Panc1 (cell line): ENCODE measurements around the gene FEV. TPM values are rescaled to one million over a fixed set of nuclear protein-coding genes. Genes with fewer than 3 reads are reported as not detected.

ENCODE experiments used
- ATAC-seq: fragments of 200-7000 bp; cut with Tn5 transposase; 2 replicates; pipeline ENCODE4 v1.9.1; 2020; ENCODE audit warnings: mild to moderate bottlenecking, moderate library complexity
- BruUV-seq: library from RNA; stranded (reverse); fragments of 400-500 nt; replicated peaks from 2 replicates; lab custom pipeline; 2021; lab: Mats Ljungman, UMichigan
- CTCF ChIA-PET: fragments of 300-600 bp; sonication (Branson Sonifier 250); formaldehyde crosslinking; loops from one replicate; lab custom pipeline; 2022; ENCODE audit warnings: antibody characterized with exemption; lab: Charles Lee
- POLR2A ChIA-PET: fragments of 300-600 bp; sonication (Branson Sonifier 250); formaldehyde crosslinking; loops from one replicate; lab custom pipeline; 2022; ENCODE audit warnings: antibody characterized with exemption; lab: Charles Lee
- DNase-seq: peaks from one replicate; pipeline ENCODE4 v3.0.0-alpha.2; 2010; ENCODE audit warnings: low read depth, low spot score
- H3K27ac ChIP-seq: 2 replicates; pipeline ENCODE4 v1.5.1; 2011; ENCODE audit warnings: mild to moderate bottlenecking, low read length, inconsistent platforms
- H3K27me3 ChIP-seq: fragments of 200-500 bp; sonication (Bioruptor generic); 2 replicates; pipeline ENCODE4 v1.6.0; 2014; ENCODE audit warnings: low read length, inconsistent platforms; ENCODE audit not compliant: control insufficient read depth, insufficient read depth
- H3K36me3 ChIP-seq: fragments of 200-500 bp; sonication (Bioruptor generic); 2 replicates; pipeline ENCODE4 v1.5.1; 2014; ENCODE audit warnings: inconsistent platforms, mild to moderate bottlenecking, low read length, moderate library complexity; ENCODE audit not compliant: control insufficient read depth, insufficient read depth
- H3K4me1 ChIP-seq: 2 replicates; pipeline ENCODE4 v1.5.1; 2011; ENCODE audit warnings: inconsistent platforms, mild to moderate bottlenecking, low read length, moderate library complexity; ENCODE audit not compliant: control insufficient read depth, insufficient read depth
- H3K4me3 ChIP-seq, 2 experiments: 2 replicates each; pipeline ENCODE4 v1.5.1; 2011 to 2012; ENCODE audit warnings: low read depth in 2 of 2, low read length in 2 of 2, mild to moderate bottlenecking in 2 of 2, inconsistent platforms in 1 of 2, moderate library complexity in 1 of 2
- H3K9me3 ChIP-seq: fragments of 200-500 bp; sonication (Bioruptor generic); 2 replicates; pipeline ENCODE4 v1.5.1; 2014; ENCODE audit warnings: low read depth, mild to moderate bottlenecking, inconsistent platforms, low read length, moderate library complexity; ENCODE audit not compliant: control insufficient read depth, insufficient read depth
- POLR2AphosphoS5 ChIP-seq: IDR thresholded peaks from 2 replicates; pipeline ENCODE4 v1.6.1; 2012; ENCODE audit warnings: mild to moderate bottlenecking, low read depth, low read length, moderate library complexity
- SIN3A ChIP-seq: IDR thresholded peaks from 2 replicates; pipeline ENCODE4 v1.6.1; 2012; ENCODE audit warnings: low read depth, mild to moderate bottlenecking, low read length, moderate library complexity, borderline replicate concordance; ENCODE audit not compliant: insufficient read depth
- TCF7L2 ChIP-seq: IDR thresholded peaks from 2 replicates; pipeline ENCODE4 v1.6.1; 2011; ENCODE audit warnings: mild to moderate bottlenecking, low read depth, low read length, inconsistent platforms
- in situ Hi-C: cut with HindIII; loops from 2 replicates; pipeline ENCODE4 v1.10.0; 2016; ENCODE audit warnings: low sequenced_read_pairs, low pct_unique_long_range_greater_than_20kb
- intact Hi-C: fragments of 100-400 bp; cut with micrococcal nuclease; formaldehyde crosslinking; loops from one replicate; pipeline ENCODE4 v1.10.0; 2022; ENCODE audit not compliant: unreplicated experiment
- total RNA-seq: library from RNA; stranded (reverse); gene quantifications from one replicate; pipeline ENCODE4 v1.2.1, GENCODE V29; 2021; ENCODE audit not compliant: unreplicated experiment
- TF ChIP-seq, protein P1 (sequence below), 2 experiments: IDR thresholded peaks; 2 replicates each; pipeline ENCODE4 v1.6.1; 2011 to 2012; ENCODE audit warnings: low read depth in 2 of 2, control low read depth in 1 of 2, low read length in 1 of 2, mild to moderate bottlenecking in 1 of 2, moderate library complexity in 1 of 2; ENCODE audit not compliant: insufficient read depth in 1 of 2
- TF ChIP-seq, protein P2 (sequence below): fragments of 450-650 bp; IDR thresholded peaks from 2 replicates; pipeline ENCODE4 v1.5.1; 2017; ENCODE audit warnings: mild to moderate bottlenecking

FEV gene
- total RNA-seq, 1 experiment from 2014 or later: not detected

DNA sequence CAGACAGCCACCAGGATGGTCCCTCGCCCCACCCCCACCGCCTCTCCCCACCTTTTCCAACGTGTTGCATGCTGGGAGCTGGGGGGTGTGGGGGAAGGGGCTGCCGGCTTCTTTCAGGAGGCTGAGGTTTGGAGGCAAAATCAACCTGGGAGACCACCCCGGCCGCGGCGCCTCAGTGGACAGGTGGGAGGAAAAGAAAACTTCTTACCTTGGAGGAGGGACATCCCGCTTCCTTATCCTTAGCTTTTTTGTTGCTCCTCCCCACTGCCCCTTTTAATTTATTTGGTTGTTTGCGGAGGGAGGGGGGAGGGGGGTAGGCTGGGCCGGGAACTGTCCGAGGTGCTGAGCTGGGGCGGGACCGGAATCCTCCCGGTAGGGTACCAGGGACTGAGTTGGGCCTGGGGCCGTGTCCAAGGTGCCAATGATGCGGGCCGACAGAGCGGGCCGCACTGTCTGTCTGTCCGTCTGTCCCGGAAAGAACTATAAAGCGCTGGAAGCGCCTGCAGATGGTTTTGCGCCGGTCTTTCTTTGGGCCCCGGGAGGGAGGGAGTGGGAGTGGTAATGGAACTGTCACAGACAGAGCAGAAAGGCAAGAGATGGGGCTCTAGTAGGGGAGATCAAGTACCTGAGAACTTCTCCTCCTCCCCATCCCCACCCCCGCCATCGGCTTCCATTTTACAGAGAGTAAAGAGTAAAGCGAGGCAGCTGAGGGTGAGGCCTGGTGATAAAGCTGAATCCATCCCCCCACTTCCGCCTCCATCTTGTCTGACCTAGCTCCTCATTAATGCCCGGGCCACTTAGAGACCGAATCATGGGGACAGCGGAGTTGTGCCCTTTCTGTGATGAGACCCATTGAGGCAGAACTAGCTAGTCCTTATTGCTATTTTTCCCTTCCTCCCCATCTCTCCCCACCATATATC, 23.1 kb downstream of the FEV start:
- POLR2A ChIA-PET: no interaction called here
- in situ Hi-C loops: no loop called here

DNA sequence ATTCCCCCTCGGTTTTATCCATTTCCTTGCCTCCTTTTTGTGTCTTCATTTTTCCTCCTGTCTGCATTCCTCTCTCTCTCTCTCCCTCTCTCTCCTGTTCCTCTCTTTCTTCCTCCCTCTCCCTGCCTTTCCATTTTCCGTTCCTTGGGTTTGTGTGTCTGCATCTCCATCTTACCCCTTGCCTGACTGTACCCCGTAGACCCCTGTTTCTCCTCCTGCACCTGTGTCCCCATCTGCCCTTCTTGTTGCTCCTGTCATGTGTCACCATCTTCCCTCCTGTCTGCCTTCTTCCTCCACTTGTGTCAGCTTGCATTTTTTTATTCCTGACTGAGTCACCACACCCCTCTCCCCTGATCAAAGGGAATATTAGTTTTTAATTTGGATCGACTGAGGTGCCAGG, 23.8 kb downstream of the FEV start:
- CTCF ChIA-PET: interaction anchor here (0.6 kb wide), 1 partner anchor 64 kb away, joined by 5 read pairs; no protein-coding TSS in a partner anchor
- H3K9me3 ChIP-seq: no peaks in the 10 kb centered on the region
- no peak for ATAC-seq
- POLR2A ChIA-PET: no interaction called here
- no peaks in the 10 kb centered on the region for H3K36me3 ChIP-seq
- in situ Hi-C loops (no loop called here), intact Hi-C loops (no loop called here)
- BruUV-seq: no TSS peak
- TF ChIP-seq SIN3A: no peak
- no peak for TF ChIP-seq POLR2AphosphoS5
- no peak for TF ChIP-seq TCF7L2
- TF ChIP-seq, protein P1, sequence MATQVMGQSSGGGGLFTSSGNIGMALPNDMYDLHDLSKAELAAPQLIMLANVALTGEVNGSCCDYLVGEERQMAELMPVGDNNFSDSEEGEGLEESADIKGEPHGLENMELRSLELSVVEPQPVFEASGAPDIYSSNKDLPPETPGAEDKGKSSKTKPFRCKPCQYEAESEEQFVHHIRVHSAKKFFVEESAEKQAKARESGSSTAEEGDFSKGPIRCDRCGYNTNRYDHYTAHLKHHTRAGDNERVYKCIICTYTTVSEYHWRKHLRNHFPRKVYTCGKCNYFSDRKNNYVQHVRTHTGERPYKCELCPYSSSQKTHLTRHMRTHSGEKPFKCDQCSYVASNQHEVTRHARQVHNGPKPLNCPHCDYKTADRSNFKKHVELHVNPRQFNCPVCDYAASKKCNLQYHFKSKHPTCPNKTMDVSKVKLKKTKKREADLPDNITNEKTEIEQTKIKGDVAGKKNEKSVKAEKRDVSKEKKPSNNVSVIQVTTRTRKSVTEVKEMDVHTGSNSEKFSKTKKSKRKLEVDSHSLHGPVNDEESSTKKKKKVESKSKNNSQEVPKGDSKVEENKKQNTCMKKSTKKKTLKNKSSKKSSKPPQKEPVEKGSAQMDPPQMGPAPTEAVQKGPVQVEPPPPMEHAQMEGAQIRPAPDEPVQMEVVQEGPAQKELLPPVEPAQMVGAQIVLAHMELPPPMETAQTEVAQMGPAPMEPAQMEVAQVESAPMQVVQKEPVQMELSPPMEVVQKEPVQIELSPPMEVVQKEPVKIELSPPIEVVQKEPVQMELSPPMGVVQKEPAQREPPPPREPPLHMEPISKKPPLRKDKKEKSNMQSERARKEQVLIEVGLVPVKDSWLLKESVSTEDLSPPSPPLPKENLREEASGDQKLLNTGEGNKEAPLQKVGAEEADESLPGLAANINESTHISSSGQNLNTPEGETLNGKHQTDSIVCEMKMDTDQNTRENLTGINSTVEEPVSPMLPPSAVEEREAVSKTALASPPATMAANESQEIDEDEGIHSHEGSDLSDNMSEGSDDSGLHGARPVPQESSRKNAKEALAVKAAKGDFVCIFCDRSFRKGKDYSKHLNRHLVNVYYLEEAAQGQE (IDR thresholded peaks at IDR 0.05; ENCODE audit: insufficient read depth in 1 of 2, low read depth in 2 of 2, low read length in 1 of 2): no peak
- TF ChIP-seq, protein P2, sequence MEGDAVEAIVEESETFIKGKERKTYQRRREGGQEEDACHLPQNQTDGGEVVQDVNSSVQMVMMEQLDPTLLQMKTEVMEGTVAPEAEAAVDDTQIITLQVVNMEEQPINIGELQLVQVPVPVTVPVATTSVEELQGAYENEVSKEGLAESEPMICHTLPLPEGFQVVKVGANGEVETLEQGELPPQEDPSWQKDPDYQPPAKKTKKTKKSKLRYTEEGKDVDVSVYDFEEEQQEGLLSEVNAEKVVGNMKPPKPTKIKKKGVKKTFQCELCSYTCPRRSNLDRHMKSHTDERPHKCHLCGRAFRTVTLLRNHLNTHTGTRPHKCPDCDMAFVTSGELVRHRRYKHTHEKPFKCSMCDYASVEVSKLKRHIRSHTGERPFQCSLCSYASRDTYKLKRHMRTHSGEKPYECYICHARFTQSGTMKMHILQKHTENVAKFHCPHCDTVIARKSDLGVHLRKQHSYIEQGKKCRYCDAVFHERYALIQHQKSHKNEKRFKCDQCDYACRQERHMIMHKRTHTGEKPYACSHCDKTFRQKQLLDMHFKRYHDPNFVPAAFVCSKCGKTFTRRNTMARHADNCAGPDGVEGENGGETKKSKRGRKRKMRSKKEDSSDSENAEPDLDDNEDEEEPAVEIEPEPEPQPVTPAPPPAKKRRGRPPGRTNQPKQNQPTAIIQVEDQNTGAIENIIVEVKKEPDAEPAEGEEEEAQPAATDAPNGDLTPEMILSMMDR: no peak
- no peak overlapping the region for H3K27ac ChIP-seq
- H3K4me1 ChIP-seq: 0 out of 2 replicates have a peak, but pooled peaks cover 4% of the 10 kb centered on the region
- no peak for DNase-seq
- H3K27me3 ChIP-seq: no peaks in the 10 kb centered on the region; the same call in 1 of the 2 replicates
- H3K4me3 ChIP-seq: peak overlapping the region; percentile 42 to 62

More for the DNA sequence above, 23.1 kb downstream of the FEV start:
- ATAC-seq (no peak), DNase-seq (no peak)
- intact Hi-C loops: no loop called here
- Histone ChIP-seq H3K4me3 (no peak overlapping the region; a peak in 1 of 4 replicates), H3K27me3 (no peaks in the 10 kb centered on the region; the same call in 1 of the 2 replicates), H3K36me3 (no peaks in the 10 kb centered on the region), H3K9me3 (no peaks in the 10 kb centered on the region), H3K27ac (no peak overlapping the region), H3K4me1 (0 out of 2 replicates have a peak, but pooled peaks cover 4% of the 10 kb centered on the region)
- no TSS peak for BruUV-seq
- CTCF ChIA-PET: interaction anchor here (0.6 kb wide), 1 partner anchor 64 kb away, joined by 5 read pairs; no protein-coding TSS in a partner anchor
- TF ChIP-seq SIN3A (no peak), TCF7L2 (no peak)
- TF ChIP-seq, protein P1 (IDR thresholded peaks at IDR 0.05; ENCODE audit: insufficient read depth in 1 of 2, low read depth in 2 of 2, low read length in 1 of 2): peak; percentile 84 to 89
- TF ChIP-seq, protein P2: no peak
